HFFc6 (cell line): ENCODE results near the gene SPEG. TPM values are rescaled to one million over a fixed set of nuclear protein-coding genes. Genes with fewer than 3 reads are reported as not detected.
"Not testable (repeated sequence)": the region's sequence is repeated elsewhere in the genome, so short reads cannot be mapped to it uniquely, and the experiment has no call there.

Experiments
- DNase-seq: peaks from one replicate; pipeline ENCODE4 v3.0.0-alpha.2; 2018
- H3K27ac Mint-ChIP-seq: 2 replicates; pipeline ENCODE4 v1.8.0; 2020; ENCODE audit warnings: mild to moderate bottlenecking, mixed read lengths
- H3K27me3 Mint-ChIP-seq: 2 replicates; pipeline ENCODE4 v1.8.0; 2021; ENCODE audit warnings: mild to moderate bottlenecking, moderate library complexity, mixed read lengths; ENCODE audit not compliant: insufficient read depth
- H3K36me3 Mint-ChIP-seq: 2 replicates; pipeline ENCODE4 v1.8.0; 2021; ENCODE audit warnings: low read depth, mixed read lengths
- H3K4me1 Mint-ChIP-seq: 2 replicates; pipeline ENCODE4 v1.8.0; 2020; ENCODE audit warnings: low read depth, mixed read lengths
- H3K4me3 Mint-ChIP-seq: 2 replicates; pipeline ENCODE4 v1.8.0; 2020; ENCODE audit warnings: mild to moderate bottlenecking, moderate library complexity, mixed read lengths
- H3K9me3 Mint-ChIP-seq: 2 replicates; pipeline ENCODE4 v1.8.0; 2020; ENCODE audit warnings: mild to moderate bottlenecking, mixed read lengths
- total RNA-seq, 6 experiments: library from RNA; stranded (reverse); fragmentation: NEBNext Ultra II Directional; extraction: Animal tissue kit (Norgen Biotek cat#: 25700); gene quantifications; 2 replicates in 1 of 6; 3 replicates in 5 of 6; pipeline ENCODE4 v1.2.3, GENCODE V29; 2021
- TF ChIP-seq, protein P1 (sequence below): fragments of 200-600 bp; sonication (generic); IDR thresholded peaks from 2 replicates; pipeline ENCODE4 v1.5.0; 2021; ENCODE audit warnings: antibody characterized with exemption, mild to moderate bottlenecking

SPEG gene
- total RNA-seq, 6 experiments from 2014 or later: 80.9 to 89.5 (median 84.7) TPM

GRCh38 chr2:219387306-219388120, 47.1 kb upstream of the SPEG start, which contains the start of gene DNPEP:
Gene DNPEP (minus strand): TSS chr2:219387912. CDS start chr2:219387794, 118 bp downstream.
- H3K27ac Mint-ChIP-seq: peak within 1 kb of the TSS; percentile 99
- DNase-seq: peak; percentile 85
- no peaks in the 10 kb centered on the region for H3K9me3 Mint-ChIP-seq
- H3K4me3 Mint-ChIP-seq: peak within 1 kb of the TSS; percentile 97
- peaks cover 14% of the 10 kb centered on the region for H3K4me1 Mint-ChIP-seq
- peaks cover 2% of the 10 kb centered on the region; the same call in 1 of the 2 replicates for H3K27me3 Mint-ChIP-seq
- TF ChIP-seq, protein P1, sequence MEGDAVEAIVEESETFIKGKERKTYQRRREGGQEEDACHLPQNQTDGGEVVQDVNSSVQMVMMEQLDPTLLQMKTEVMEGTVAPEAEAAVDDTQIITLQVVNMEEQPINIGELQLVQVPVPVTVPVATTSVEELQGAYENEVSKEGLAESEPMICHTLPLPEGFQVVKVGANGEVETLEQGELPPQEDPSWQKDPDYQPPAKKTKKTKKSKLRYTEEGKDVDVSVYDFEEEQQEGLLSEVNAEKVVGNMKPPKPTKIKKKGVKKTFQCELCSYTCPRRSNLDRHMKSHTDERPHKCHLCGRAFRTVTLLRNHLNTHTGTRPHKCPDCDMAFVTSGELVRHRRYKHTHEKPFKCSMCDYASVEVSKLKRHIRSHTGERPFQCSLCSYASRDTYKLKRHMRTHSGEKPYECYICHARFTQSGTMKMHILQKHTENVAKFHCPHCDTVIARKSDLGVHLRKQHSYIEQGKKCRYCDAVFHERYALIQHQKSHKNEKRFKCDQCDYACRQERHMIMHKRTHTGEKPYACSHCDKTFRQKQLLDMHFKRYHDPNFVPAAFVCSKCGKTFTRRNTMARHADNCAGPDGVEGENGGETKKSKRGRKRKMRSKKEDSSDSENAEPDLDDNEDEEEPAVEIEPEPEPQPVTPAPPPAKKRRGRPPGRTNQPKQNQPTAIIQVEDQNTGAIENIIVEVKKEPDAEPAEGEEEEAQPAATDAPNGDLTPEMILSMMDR: no peak
- H3K36me3 Mint-ChIP-seq: peaks cover 13% of the 10 kb centered on the region

GRCh38 chr2:219388121-219388906, 46.3 kb upstream of the SPEG start:
- H3K27ac Mint-ChIP-seq: peak overlapping the region; percentile 70
- H3K9me3 Mint-ChIP-seq: no peaks in the 10 kb centered on the region
- TF ChIP-seq, protein P1: peak; percentile 71
- peaks cover 14% of the 10 kb centered on the region for H3K4me1 Mint-ChIP-seq
- peak overlapping the region; percentile 81 for H3K4me3 Mint-ChIP-seq
- peaks cover 4% of the 10 kb centered on the region for H3K27me3 Mint-ChIP-seq
- H3K36me3 Mint-ChIP-seq: peaks cover 8% of the 10 kb centered on the region; the same call in 1 of the 2 replicates
- DNase-seq: peak; percentile 94

DNA sequence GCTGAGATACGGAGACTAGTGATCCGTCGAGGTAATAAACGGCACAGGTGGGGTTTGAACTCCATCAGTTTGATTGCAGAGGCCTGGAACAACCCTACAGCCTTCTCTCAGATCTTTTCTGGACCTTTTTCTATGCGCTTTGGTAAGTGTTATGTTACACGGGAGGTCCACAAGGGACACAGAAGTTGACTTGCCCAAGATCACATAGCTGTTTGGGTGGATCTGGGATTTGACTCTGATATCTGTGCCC, 45.8 kb upstream of the SPEG start:
- Mint-ChIP-seq H3K27ac (peak overlapping the region; percentile 70), H3K27me3 (peaks cover 4% of the 10 kb centered on the region), H3K36me3 (peaks cover 4% of the 10 kb centered on the region; the same call in 1 of the 2 replicates), H3K9me3 (no peaks in the 10 kb centered on the region), H3K4me1 (peaks cover 14% of the 10 kb centered on the region), H3K4me3 (peak overlapping the region; percentile 81)
- DNase-seq: no peak
- TF ChIP-seq, protein P1: no peak

- H3K27ac Mint-ChIP-seq: no peak overlapping the region
- H3K9me3 Mint-ChIP-seq: no peaks in the 10 kb centered on the region
- DNase-seq: no peak
- no peaks in the 10 kb centered on the region for H3K36me3 Mint-ChIP-seq
- peaks cover 6% of the 10 kb centered on the region for H3K27me3 Mint-ChIP-seq
- peaks cover 17% of the 10 kb centered on the region for H3K4me1 Mint-ChIP-seq
- H3K4me3 Mint-ChIP-seq: no peak overlapping the region
- TF ChIP-seq, protein P1: no peak
Observed at GRCh38 chr2:219392754-219393153, 41.9 kb upstream of the SPEG start.

DNA sequence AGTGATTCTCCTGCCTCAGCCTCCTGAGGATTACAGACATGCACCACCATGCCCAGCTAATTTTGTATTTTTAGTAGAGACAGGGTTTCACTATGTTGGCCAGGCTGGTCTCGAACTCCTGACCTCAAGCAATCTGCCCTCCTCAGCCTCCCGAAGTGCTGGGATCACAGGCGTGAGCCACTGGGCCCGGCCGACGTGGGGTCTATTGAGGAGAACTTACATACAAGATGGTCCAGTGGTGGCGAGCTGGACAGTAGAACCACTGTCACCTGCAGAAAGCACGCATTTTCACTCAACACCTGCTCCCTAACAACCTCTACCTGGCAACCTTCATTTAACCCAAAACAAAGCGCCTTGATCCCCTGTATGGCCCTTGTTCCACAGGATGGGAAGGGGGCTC, 39.6 kb upstream of the SPEG start:
- H3K4me1 Mint-ChIP-seq: peaks cover 28% of the 10 kb centered on the region
- H3K4me3 Mint-ChIP-seq, H3K27ac Mint-ChIP-seq, H3K36me3 Mint-ChIP-seq, H3K9me3 Mint-ChIP-seq, DNase-seq, H3K27me3 Mint-ChIP-seq: not testable (repeated sequence)

- TF ChIP-seq, protein P1: no peak
- no peaks in the 10 kb centered on the region for H3K36me3 Mint-ChIP-seq
- no peaks in the 10 kb centered on the region for H3K9me3 Mint-ChIP-seq
- H3K4me3 Mint-ChIP-seq: no peak overlapping the region
- H3K27ac Mint-ChIP-seq: no peak overlapping the region
- no peak for DNase-seq
- peaks cover 6% of the 10 kb centered on the region for H3K27me3 Mint-ChIP-seq
- H3K4me1 Mint-ChIP-seq: peaks cover 33% of the 10 kb centered on the region
Observed at GRCh38 chr2:219395609-219396008, 39.0 kb upstream of the SPEG start.
